Psoas muscle (tissue), 8 donors: Measurements from ENCODE around the gene PFAS. TPM values are rescaled to one million over a fixed set of nuclear protein-coding genes. Genes with fewer than 3 reads are reported as not detected.
"Not testable (repeated sequence)": the region's sequence is repeated elsewhere in the genome, so short reads cannot be mapped to it uniquely, and the experiment has no call there.

Experiments
- ATAC-seq, 4 donors: fragments of 200-7000 bp; cut with Tn5 transposase; one replicate each; pipeline ENCODE4 v1.9.1; 2020; ENCODE audit warnings: moderate library complexity in 3 of 4, mild to moderate bottlenecking in 2 of 4
- DNase-seq, 2 donors: peaks; one replicate each; pipeline ENCODE4 v3.0.0-alpha.2; 2020
- H3K27ac ChIP-seq: fragments of 200-600 bp; one replicate; pipeline ENCODE4 v1.8.0; 2022
- H3K27me3 ChIP-seq, 3 donors: fragments of 200-600 bp in 1 of 3; one replicate each; pipeline versions ENCODE4 v1.6.1 to v1.8.0; 2013 to 2022; ENCODE audit warnings: low read length in 2 of 3, mild to moderate bottlenecking in 2 of 3, moderate library complexity in 1 of 3; ENCODE audit not compliant: insufficient read depth in 3 of 3
- H3K36me3 ChIP-seq, 2 donors: fragments of 200-600 bp in 1 of 2; one replicate each; pipeline versions ENCODE4 v1.6.1 to v1.8.0; 2013 to 2022; ENCODE audit warnings: low read depth in 1 of 2, mild to moderate bottlenecking in 1 of 2, moderate library complexity in 1 of 2; ENCODE audit not compliant: insufficient read depth in 1 of 2
- H3K4me1 ChIP-seq: fragments of 200-600 bp; one replicate; pipeline ENCODE4 v1.8.0; 2022
- H3K4me3 ChIP-seq: fragments of 200-600 bp; one replicate; pipeline ENCODE4 v1.8.0; 2022; ENCODE audit warnings: mild to moderate bottlenecking
- H3K9me3 ChIP-seq: fragments of 200-600 bp; one replicate; pipeline ENCODE4 v1.8.0; 2022
- WGBS, 3 donors: extraction: QIAGEN DNeasy Blood & Tissue Kit; methylation state at CpG; one replicate each; pipeline versions ENCODE4 v1.1.6 to v1.1.7; 2013; 5-methylcytosine and 5-hydroxymethylcytosine counted together
- intact Hi-C, 2 donors: fragments of 100-400 bp; cut with DNase I; formaldehyde crosslinking; loops; one replicate each; pipeline versions ENCODE4 v1.11.0 to v1.14.2; 2022
- polyA plus RNA-seq, 3 donors: library from polyadenylated mRNA; stranded (reverse); fragments of 200-250 nt; gene quantifications; one replicate each; pipeline ENCODE4 v1.2.3, GENCODE V29; 2013
- total RNA-seq, 4 donors: library from RNA; stranded (reverse); fragmentation: NEBNext Ultra II Directional in 2 of 4; extraction: Animal tissue kit (Norgen Biotek cat#: 25700) in 2 of 4; gene quantifications; one replicate each; pipeline versions ENCODE4 v1.2.1 to v1.2.4, GENCODE V29; 2021 to 2023
- TF ChIP-seq, protein P1 (sequence below): fragments of 200-600 bp; IDR thresholded peaks from one replicate; pipeline ENCODE4 v1.8.0; 2022; ENCODE audit warnings: antibody characterized with exemption
- donor health status: healthy with polysubstance abuse.
- donor health status: DM: no; HTN: no; CAD: no; lungs with moderate emphysema.
- donor health status: Bipolar disorder and iron deficiency.
- donor health status: healthy.
- donor health status: DM: yes; HTN: yes; CAD: no.
- donor health status: DM: no; HTN: no; CAD: no.
- donor health status: DM: no; HTN: no; CAD: no.
- donor health status: DM: yes; HTN: yes; CAD: no.

PFAS gene
- total and polyA plus RNA-seq, 7 donors = 4.9 to 15.6 (median 10.7) TPM

DNA sequence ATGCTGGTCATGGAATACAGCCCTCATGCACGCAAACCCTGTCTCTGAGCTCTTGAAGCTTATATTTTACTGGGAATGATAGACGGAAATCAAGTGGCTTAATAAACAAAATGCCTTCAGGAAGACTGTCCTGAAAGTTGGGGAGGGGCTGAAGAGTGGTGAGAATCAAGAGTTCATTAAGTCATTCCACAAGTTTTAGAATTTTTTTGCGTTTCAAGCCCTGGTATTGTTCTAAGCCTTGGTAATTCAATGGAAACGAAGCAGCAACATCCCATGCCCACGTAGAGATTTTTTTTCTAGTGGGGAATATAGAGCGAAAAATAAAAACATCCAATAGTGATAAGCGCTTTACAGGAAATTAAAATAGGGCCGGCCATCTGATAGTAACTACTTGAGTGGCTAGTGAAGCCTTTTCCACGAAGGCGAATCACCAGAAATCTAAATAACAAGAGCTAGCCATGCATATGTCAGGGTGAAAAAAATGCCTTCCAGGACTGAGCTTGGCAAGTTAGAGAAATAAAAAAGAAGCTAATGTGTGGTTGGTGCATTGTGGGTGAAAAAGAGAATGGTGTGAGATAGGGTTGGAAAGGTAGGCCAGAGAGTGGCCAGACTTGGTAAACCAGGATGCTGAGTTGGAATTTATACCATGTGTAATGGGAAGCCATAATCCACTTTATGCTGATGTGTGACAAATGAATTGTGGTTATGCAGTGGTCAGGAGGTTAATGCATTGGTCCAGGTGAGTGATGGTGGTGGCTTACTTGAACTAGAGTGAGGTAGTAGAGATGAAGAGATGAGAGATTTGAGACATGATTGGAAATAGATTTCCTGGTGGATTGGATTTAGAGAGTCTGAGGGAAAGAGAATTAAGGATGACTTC lies 772 bp downstream of the PFAS start:
- Histone ChIP-seq H3K27me3 (no peaks in the 10 kb centered on the region), H3K27ac (peak overlapping the region; percentile 98), H3K4me3 (peak overlapping the region; percentile 88), H3K36me3 (peaks cover 4 to 19% of the 10 kb centered on the region in 2 donors), H3K9me3 (no peaks in the 10 kb centered on the region), H3K4me1 (peaks cover 8% of the 10 kb centered on the region)
- intact Hi-C loops = loop anchor here (2.0 to 10.0 kb wide), 4 partner anchors 37 to 115 kb away; partner anchors contain the start of genes RANGRF (in 2 of the 2) and BORCS6 (in 1 of the 2)
- DNase-seq = no peak
- TF ChIP-seq, protein P1, sequence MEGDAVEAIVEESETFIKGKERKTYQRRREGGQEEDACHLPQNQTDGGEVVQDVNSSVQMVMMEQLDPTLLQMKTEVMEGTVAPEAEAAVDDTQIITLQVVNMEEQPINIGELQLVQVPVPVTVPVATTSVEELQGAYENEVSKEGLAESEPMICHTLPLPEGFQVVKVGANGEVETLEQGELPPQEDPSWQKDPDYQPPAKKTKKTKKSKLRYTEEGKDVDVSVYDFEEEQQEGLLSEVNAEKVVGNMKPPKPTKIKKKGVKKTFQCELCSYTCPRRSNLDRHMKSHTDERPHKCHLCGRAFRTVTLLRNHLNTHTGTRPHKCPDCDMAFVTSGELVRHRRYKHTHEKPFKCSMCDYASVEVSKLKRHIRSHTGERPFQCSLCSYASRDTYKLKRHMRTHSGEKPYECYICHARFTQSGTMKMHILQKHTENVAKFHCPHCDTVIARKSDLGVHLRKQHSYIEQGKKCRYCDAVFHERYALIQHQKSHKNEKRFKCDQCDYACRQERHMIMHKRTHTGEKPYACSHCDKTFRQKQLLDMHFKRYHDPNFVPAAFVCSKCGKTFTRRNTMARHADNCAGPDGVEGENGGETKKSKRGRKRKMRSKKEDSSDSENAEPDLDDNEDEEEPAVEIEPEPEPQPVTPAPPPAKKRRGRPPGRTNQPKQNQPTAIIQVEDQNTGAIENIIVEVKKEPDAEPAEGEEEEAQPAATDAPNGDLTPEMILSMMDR = no peak
- ATAC-seq = no peak
- 12 to 14% (median 13%) methylated on average over 10 of the region's 10 CpGs for WGBS, 3 donors

DNA sequence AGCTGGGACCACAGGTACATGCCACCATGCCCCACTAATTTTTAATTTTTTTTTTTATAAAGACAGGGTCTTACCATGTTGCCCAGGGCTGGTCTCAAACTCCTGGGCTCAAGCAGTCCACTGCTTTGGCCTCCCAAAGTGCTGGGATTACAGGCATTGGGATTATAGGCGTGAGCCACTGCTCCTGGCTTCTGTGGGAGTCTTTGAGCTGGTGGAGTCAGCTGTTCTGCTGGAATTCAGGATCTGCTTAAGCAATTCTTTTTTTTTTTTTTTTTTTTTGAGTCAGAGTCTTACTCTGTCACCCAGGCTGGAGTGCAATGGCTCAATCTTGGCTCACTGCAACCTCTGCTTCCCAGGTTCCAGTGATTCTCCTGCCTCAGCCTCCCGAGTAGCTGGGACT lies 2.3 kb downstream of the PFAS start:
- H3K9me3 ChIP-seq, H3K4me3 ChIP-seq, H3K27me3 ChIP-seq, H3K4me1 ChIP-seq, DNase-seq, H3K27ac ChIP-seq, ATAC-seq: not testable (repeated sequence)
- H3K36me3 ChIP-seq = peaks cover 4 to 26% of the 10 kb centered on the region in 2 donors
- WGBS, 3 donors = 61 to 90% (median 83%) methylated on average over 2 of the region's 2 CpGs
- intact Hi-C loops = loop anchor here (5.0 to 10.0 kb wide), 2 partner anchors 36 to 113 kb away; partner anchors contain the start of gene RANGRF (in 1 of the 2)

DNA sequence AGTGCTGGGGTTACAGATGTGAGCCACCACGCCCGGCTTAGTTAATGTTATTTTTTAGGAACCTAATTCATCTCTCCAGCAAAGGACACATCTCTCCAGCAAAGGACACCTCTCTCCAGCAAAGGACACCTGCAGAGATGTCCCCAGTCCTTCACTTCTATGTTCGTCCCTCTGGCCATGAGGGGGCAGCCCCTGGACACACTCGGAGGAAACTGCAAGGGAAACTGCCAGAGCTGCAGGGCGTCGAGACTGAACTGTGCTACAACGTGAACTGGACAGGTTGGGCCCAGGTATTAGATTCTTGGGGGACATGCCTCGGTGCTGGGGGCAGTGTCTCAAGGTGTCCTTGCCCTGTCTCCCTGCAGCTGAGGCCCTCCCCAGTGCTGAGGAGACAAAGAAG lies 4.7 kb downstream of the PFAS start:
- intact Hi-C loops = loop anchor here (5.0 to 10.0 kb wide), 2 partner anchors 34 to 111 kb away; partner anchors contain the start of gene RANGRF (in 1 of the 2)
- Histone ChIP-seq H3K4me3 (no peak overlapping the region), H3K36me3 (peaks cover 10 to 47% of the 10 kb centered on the region in 2 donors), H3K9me3 (no peaks in the 10 kb centered on the region), H3K4me1 (peaks cover 5% of the 10 kb centered on the region), H3K27me3 (no peaks in the 10 kb centered on the region), H3K27ac (no peak overlapping the region)
- 51 to 66% (median 55%) methylated on average over 8 of the region's 8 CpGs for WGBS, 3 donors
- no peak for DNase-seq
- TF ChIP-seq, protein P1 = peak; percentile 22
- no peak for ATAC-seq

DNA sequence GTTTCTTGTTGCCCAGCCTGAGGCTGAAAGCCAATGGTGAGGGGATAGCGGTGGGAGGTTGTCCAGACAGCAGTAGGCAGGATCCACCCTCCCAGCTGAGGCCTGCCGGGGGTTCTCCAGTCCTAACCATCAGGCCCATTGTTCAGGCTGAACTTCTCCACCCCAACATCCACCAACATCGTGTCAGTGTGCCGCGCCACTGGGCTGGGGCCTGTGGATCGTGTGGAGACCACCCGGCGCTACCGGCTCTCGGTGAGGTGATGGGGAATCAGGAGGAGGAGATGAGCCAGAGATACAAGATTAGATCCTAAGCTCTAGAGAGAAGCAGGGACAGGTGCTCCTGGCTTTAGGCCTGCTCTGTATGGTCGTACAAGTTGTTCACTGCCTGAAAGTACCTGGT lies 5.8 kb downstream of the PFAS start:
- Histone ChIP-seq H3K36me3 (peaks cover 10 to 56% of the 10 kb centered on the region in 2 donors), H3K4me1 (peaks cover 2% of the 10 kb centered on the region), H3K27me3 (no peaks in the 10 kb centered on the region), H3K27ac (no peak overlapping the region), H3K4me3 (no peak overlapping the region), H3K9me3 (no peaks in the 10 kb centered on the region)
- TF ChIP-seq, protein P1 = no peak
- ATAC-seq (no peak), DNase-seq (no peak)
- 94 to 95% (median 94%) methylated on average over 11 of the region's 11 CpGs for WGBS, 3 donors
- intact Hi-C loops = loop anchor here (5.0 to 10.0 kb wide), 2 partner anchors 32 to 110 kb away; partner anchors contain the start of gene RANGRF (in 1 of the 2)

DNA sequence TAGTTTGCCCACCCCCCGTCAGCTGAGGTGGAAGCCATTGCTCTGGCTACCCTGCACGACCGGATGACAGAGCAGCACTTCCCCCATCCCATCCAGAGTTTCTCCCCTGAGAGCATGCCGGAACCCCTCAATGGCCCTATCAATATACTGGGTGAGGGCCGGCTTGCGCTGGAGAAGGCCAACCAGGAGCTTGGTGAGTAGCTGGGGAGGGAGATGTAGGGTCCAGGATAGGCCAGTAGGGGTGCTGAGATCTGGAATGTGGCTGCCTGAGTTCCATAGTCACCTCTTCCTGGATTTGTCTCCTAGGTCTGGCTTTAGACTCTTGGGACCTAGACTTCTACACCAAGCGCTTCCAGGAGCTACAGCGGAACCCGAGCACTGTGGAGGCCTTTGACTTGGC lies 6.4 kb downstream of the PFAS start:
- DNase-seq (no peak), ATAC-seq (no peak)
- Histone ChIP-seq H3K4me3 (no peak overlapping the region), H3K9me3 (no peaks in the 10 kb centered on the region), H3K27me3 (no peaks in the 10 kb centered on the region), H3K27ac (no peak overlapping the region), H3K36me3 (peaks cover 10 to 62% of the 10 kb centered on the region in 2 donors), H3K4me1 (no peaks in the 10 kb centered on the region)
- TF ChIP-seq, protein P1 = no peak
- WGBS, 3 donors = 91 to 95% (median 92%) methylated on average over 9 of the region's 9 CpGs
- intact Hi-C loops = loop anchor here in 1 of 2 donors (10.0 kb wide), 1 partner anchor 109 kb away; no protein-coding TSS in a partner anchor
